ENCODE data around the gene ZCCHC4.

GRCh38 chr4:25330905-25331808 lies 18.6 kb downstream of the ZCCHC4 start:
- TF ChIP-seq CTCF (IDR thresholded peaks at IDR 0.05; ENCODE audit: low read length) (no peak), EZH2 (IDR thresholded peaks at IDR 0.05; ENCODE audit: borderline replicate concordance, low read length) (no peak)
